PC-9 (cell line): ENCODE measurements around the gene NUP54.

Experiments
- EZH2 ChIP-seq: fragments of 200-600 bp; sonication (generic); IDR thresholded peaks from 2 replicates; pipeline ENCODE4 v1.8.0; 2017; ENCODE audit warnings: antibody characterized with exemption, low read depth
- TF ChIP-seq, protein P1 (sequence below): fragments of 200-600 bp; sonication (generic); conservative IDR thresholded peaks from 2 replicates; pipeline ENCODE4 v1.6.1; 2017; ENCODE audit warnings: mixed run types, antibody characterized with exemption, mild to moderate bottlenecking, moderate library complexity

DNA sequence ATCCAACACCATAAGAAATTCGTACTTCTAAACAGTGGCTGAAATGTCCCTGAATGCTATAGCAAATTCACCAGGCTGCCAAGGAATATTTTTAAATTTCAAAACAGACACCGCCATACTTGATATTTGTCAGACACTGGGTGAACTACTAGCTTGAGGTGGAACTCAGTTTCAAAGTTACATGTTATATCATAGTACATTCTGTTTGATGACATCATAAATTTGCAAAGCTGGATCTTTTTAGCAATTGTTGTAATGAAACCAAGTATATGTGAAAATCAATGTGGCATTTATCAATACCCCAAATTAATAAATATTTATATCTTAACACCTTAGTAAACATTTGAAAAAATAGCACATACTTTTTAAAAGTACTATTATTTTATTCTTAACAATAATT is 59.5 kb downstream of the NUP54 start:
- TF ChIP-seq, protein P1, sequence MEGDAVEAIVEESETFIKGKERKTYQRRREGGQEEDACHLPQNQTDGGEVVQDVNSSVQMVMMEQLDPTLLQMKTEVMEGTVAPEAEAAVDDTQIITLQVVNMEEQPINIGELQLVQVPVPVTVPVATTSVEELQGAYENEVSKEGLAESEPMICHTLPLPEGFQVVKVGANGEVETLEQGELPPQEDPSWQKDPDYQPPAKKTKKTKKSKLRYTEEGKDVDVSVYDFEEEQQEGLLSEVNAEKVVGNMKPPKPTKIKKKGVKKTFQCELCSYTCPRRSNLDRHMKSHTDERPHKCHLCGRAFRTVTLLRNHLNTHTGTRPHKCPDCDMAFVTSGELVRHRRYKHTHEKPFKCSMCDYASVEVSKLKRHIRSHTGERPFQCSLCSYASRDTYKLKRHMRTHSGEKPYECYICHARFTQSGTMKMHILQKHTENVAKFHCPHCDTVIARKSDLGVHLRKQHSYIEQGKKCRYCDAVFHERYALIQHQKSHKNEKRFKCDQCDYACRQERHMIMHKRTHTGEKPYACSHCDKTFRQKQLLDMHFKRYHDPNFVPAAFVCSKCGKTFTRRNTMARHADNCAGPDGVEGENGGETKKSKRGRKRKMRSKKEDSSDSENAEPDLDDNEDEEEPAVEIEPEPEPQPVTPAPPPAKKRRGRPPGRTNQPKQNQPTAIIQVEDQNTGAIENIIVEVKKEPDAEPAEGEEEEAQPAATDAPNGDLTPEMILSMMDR: no peak
- TF ChIP-seq EZH2: no peak
